Measurements from ENCODE around the gene SELPLG.
"Not testable (repeated sequence)": the region's sequence is repeated elsewhere in the genome, so short reads cannot be mapped to it uniquely, and the experiment has no call there.

Gene SELPLG

DNA sequence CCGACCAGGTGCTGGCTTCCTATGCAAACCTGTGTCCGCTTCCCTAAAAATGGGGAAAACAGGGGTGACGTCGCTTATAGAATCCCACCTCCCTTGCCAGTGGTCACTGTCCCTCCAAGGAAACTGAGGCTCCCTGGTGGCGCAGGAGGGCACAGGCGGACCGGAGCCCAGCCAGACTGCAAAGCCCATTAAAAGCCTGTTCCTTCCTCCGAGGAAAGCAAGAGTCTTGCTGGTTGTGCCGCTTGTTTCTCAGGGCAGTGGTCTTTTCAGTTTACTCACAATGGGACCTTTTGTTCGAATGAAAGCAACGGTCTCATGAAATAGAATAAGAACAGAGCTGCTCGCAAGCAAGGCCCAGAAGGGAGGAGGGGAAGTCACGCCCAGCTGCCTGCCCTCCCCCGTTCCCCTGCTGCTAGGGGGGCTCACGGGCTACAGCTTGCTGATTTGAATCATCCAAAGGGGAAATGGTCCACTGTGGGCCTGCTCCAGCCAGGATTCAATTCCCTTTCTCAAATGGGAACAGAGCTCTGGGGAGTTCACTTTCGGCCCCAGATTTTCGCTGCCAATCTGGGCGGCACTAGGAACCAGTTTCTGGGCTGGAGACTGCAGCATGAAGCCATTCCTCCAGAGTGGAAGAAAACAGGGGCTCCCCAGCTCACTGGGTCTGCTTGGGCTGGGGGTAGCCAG, 4.6 kb upstream of the SELPLG start:
- in situ Hi-C loops (cut with HindIII; ENCODE audit: low sequenced_read_pairs), result no loop called here
- TF ChIP-seq, protein P1, sequence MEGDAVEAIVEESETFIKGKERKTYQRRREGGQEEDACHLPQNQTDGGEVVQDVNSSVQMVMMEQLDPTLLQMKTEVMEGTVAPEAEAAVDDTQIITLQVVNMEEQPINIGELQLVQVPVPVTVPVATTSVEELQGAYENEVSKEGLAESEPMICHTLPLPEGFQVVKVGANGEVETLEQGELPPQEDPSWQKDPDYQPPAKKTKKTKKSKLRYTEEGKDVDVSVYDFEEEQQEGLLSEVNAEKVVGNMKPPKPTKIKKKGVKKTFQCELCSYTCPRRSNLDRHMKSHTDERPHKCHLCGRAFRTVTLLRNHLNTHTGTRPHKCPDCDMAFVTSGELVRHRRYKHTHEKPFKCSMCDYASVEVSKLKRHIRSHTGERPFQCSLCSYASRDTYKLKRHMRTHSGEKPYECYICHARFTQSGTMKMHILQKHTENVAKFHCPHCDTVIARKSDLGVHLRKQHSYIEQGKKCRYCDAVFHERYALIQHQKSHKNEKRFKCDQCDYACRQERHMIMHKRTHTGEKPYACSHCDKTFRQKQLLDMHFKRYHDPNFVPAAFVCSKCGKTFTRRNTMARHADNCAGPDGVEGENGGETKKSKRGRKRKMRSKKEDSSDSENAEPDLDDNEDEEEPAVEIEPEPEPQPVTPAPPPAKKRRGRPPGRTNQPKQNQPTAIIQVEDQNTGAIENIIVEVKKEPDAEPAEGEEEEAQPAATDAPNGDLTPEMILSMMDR (IDR thresholded peaks at IDR 0.05; ENCODE audit: low read depth, low read length), result no peak
- no peak for DNase-seq (ENCODE audit: low read depth, low spot score)
- H3K4me3 ChIP-seq (ENCODE audit: low read depth, low read length), result no peak overlapping the region

DNA sequence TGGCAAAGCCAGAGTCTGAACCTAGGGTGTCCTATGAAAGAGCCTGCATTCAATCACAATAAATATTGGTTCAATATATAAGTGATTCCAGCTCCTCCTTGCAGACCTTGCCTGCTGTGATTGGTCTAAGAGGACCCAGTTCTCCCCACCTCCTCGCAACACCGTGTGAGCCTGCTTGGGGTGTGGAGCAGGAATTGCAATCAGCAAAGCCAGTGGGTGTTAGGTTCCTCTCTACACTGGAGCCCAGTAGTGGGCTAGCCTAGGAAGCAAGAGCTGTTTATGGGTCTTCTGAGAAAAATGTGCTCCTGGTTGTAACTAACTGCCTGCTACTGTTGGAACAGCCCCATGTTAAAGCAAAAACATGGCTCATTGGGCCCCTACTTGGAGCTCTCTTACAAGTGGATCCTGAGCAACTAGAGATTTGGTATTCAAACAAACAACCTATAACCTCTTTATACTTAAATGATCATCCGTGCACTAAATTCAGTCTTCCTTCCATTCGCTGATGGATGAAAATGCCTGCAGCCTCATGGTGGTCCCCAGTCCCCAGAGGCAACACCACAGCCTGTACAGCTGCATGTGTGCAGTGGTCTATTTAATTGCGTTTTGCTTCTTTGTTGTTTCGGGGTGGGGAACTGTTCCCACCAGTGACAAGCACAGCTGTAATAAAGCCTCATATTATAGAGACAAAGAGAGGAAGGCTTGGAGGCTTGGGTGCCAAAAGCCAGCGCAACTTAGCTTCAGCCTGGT, 3.7 kb upstream of the SELPLG start:
- DNase-seq (ENCODE audit: low read depth, low spot score), result no peak
- in situ Hi-C loops (cut with HindIII; ENCODE audit: low sequenced_read_pairs), result no loop called here
- no peak overlapping the region for H3K4me3 ChIP-seq (ENCODE audit: low read depth, low read length)
- TF ChIP-seq, protein P1 (IDR thresholded peaks at IDR 0.05; ENCODE audit: low read depth, low read length), result no peak

DNA sequence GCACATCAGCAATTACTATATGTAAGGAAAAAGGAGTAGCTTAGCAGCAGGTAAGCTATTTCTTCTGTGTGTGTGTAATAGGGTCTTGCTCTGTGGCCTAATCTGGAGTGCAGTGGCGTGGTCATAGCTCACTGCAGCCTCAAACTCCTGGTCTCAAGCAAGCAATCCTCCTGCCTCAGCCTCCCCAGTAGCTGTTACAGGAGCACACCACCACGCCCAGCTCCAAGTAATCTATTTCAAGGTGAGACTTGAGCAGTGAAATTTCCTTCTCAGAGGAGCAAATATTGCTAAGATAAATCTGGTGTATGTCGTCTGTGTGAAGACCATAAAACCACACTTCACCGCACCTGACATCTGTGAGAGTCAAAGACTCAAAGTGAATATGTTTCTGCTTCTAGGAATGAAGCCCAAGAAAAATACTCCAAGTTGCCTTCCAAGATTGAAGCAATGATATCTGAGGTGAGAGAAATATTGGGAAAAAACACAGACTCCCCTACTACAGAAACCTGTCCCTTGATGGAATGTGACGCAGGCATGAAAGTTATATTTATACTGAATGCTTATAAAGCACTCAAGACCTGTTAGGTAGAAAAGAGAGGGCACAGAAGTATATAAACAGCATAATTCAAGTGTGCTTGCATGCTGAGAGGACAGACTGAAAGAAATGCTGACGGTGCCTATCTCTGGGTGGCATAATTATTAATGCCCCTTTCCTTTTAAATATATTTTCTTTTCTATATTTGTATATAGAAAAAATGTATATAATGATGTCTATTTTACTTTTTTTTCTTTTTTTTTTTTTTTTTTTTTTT, 2.5 kb upstream of the SELPLG start:
- no peak for DNase-seq (ENCODE audit: low read depth, low spot score)

DNA sequence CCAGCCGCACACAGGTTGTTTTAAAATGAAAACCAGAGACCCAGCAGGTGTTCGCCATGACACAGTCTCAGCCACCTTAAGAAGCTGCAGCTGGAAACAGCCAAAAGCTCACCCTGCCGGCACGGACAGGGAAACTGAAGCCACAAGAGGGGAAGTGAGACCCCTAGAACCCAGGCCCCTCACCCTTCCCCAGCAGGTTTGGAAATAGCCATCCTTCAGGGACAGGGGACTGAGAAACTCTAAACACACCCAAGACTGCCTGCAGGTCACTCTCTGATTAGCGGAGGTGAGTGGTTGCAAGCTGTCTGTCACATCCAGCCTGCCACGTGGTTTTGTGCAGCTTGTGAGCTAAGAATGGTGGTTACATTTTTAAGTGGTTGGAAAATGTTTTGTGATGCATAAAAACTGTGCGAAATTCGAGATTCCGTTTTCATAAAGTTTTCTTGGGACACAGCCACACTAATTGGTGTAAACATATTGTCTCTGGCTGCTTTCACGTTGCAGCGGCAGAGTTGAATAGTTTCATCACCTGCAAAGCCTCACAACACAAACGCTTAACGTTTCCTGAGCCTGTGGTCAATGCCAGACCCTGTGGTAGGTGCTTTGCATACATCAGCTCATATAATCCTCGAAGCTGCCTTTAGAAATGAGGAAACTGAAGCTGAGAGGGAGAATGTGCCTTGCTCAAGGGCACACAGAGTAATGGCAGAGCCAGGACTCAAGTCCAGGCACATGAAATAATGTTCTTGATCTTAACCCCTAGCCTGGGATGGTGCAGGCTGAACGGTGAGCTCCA, 1.7 kb upstream of the SELPLG start:
- DNase-seq (ENCODE audit: low read depth, low spot score), result no peak
- in situ Hi-C loops (cut with HindIII; ENCODE audit: low sequenced_read_pairs), result no loop called here
- TF ChIP-seq, protein P1 (IDR thresholded peaks at IDR 0.05; ENCODE audit: low read depth, low read length), result no peak
- H3K4me3 ChIP-seq (ENCODE audit: low read depth, low read length), result no peak overlapping the region

More for the DNA sequence above, 2.5 kb upstream of the SELPLG start:
- TF ChIP-seq, protein P1 (IDR thresholded peaks at IDR 0.05; ENCODE audit: low read depth, low read length), result no peak
- H3K4me3 ChIP-seq (ENCODE audit: low read depth, low read length), result no peak overlapping the region
- in situ Hi-C loops (cut with HindIII; ENCODE audit: low sequenced_read_pairs), result no loop called here

DNA sequence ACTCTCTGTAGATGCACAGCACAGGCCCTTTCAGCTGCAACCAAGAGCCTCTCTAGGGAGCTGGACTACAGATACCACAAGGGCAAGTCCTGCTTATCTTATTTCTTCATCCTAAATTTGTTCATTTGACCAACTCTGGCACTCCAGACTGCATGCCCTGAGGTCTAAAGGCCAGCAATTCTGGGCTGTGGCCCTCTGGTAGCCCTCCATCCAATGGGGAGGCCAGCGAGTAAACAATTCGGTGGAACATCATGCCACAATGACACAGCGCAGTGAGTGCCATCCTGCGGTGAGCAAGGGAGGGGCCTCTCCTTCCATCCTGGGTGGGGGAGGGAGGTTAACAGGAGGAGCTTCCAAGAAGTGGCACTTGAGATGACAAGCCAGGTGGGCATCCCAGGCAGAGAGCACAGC, 652 bp upstream of the SELPLG start:
- no peak overlapping the region for H3K4me3 ChIP-seq (ENCODE audit: low read depth, low read length)
- DNase-seq (ENCODE audit: low read depth, low spot score), result no peak
- TF ChIP-seq, protein P1 (IDR thresholded peaks at IDR 0.05; ENCODE audit: low read depth, low read length), result no peak
- in situ Hi-C loops (cut with HindIII; ENCODE audit: low sequenced_read_pairs), result no loop called here

DNA sequence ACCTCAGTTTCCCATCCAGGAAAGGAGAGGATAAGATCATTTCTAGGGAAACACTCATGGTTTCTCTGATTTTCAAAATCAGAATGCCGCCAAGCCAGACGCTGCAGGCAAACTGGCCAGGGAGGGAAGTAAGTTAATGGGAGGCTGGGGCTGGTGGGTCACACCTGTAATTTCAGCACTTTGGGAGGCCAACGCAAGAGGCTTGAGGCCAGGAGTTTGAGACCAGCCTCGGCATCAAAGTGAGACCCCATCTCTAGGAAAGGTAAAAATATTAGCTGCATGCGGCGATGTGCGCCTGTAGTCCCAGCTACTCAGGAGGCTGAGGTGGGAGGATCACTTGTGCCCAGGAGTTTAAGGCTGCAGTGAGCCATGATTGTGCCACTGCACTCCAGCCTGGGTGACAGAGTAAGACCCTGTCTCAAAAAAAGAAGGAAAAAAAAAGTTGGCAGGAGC, 587 bp downstream of the SELPLG start:
- TF ChIP-seq, protein P1 (IDR thresholded peaks at IDR 0.05; ENCODE audit: low read depth, low read length), result no peak
- DNase-seq (ENCODE audit: low read depth, low spot score), result no peak
- no peak overlapping the region for H3K4me3 ChIP-seq (ENCODE audit: low read depth, low read length)
- in situ Hi-C loops (cut with HindIII; ENCODE audit: low sequenced_read_pairs), result no loop called here

DNA sequence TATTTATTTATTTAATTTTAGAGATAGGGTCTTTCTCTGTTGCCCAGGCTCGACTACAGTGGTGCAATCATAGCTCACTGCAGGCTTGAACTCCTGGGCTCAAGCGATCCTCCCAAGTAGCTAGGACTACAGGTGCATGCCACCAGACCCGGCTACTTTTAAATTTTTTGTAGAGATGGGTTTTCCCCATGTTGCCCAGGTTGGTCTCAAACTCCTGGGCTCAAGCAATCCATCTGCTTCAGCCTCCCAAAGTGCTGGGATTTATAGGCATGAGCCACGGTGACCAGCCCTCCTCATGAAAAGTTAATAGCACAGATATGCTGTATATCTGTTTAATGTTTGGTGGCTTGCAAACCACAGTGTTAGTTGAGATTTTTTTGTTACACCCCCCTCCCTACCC, 2.4 kb downstream of the SELPLG start:
- DNase-seq (ENCODE audit: low read depth, low spot score); H3K4me3 ChIP-seq (ENCODE audit: low read depth, low read length); in situ Hi-C loops (cut with HindIII; ENCODE audit: low sequenced_read_pairs): not testable (repeated sequence)
